ENCODE measurements around the gene NFKB2. TPM values are rescaled to one million over a fixed set of nuclear protein-coding genes. Genes with fewer than 3 reads are reported as not detected.

NFKB2 gene
- total RNA-seq, 2 donors from 2014 or later: 28.7 to 45.2 TPM

DNA sequence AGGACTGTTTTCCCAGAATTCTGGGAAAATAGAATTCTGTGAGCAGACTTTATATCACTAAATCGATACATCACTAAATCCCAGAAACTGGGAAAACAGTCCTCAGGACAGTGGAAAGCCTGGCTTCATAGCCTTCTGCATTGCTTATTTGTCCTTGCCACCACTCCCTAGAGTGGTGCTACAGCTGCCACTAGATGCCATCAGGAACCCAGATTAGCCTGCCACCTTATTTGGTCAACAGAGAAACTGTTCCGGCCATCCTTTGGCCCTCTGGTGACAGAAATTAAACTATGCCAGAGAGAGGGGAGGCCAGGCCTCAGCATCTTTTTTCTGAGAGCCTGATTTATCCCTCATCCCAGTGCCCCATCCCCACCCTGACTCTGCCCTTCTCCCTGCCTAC lies 19.6 kb upstream of the NFKB2 start:
- Histone ChIP-seq H3K4me1 (ENCODE audit: control insufficient read depth, insufficient read depth, low read length) (no peaks in the 10 kb centered on the region), H3K4me3 (ENCODE audit: low read length) (no peak overlapping the region), H3K36me3 (ENCODE audit: control insufficient read depth, insufficient read depth, low read length) (peaks cover 66% of the 10 kb centered on the region), H3K9ac (ENCODE audit: extremely low read depth, low read length, poor library complexity, severe bottlenecking) (no peak overlapping the region), H3K27me3 (ENCODE audit: control insufficient read depth, insufficient read depth, low read length, poor library complexity, severe bottlenecking) (no peaks in the 10 kb centered on the region), H3K9me3 (ENCODE audit: control insufficient read depth, low read length) (no peaks in the 10 kb centered on the region), H3K27ac (ENCODE audit: low read depth, low read length) (no peak overlapping the region)
- Mint-ChIP-seq H3K4me3 (no peak overlapping the region), H3K27ac (no peak overlapping the region), H3K4me1 (no peaks in the 10 kb centered on the region), H3K36me3 (ENCODE audit: low read depth) (peaks cover 60% of the 10 kb centered on the region), H3K27me3 (ENCODE audit: insufficient read depth) (no peaks in the 10 kb centered on the region), H3K9me3 (no peaks in the 10 kb centered on the region)
- DNase-seq: no peak
- 86 to 88% methylated on average over 2 of the region's 2 CpGs for WGBS, 2 experiments (ENCODE audit: insufficient coverage in 1 of 2, insufficient read length in 1 of 2)
- no peak for TF ChIP-seq CTCF (conservative IDR thresholded peaks at IDR 0.05)

- H3K9me3 Mint-ChIP-seq: no peaks in the 10 kb centered on the region
- no peaks in the 10 kb centered on the region for H3K4me1 Mint-ChIP-seq
- no peak overlapping the region for H3K27ac Mint-ChIP-seq
- 94 to 99% methylated on average over 10 to 12 of the region's 12 CpGs for WGBS, 2 experiments (ENCODE audit: insufficient coverage in 1 of 2, insufficient read length in 1 of 2)
- DNase-seq: no peak
- peaks cover 56% of the 10 kb centered on the region for H3K36me3 Mint-ChIP-seq (ENCODE audit: low read depth)
- H3K9me3 ChIP-seq (ENCODE audit: control insufficient read depth, low read length): no peaks in the 10 kb centered on the region
- H3K4me1 ChIP-seq (ENCODE audit: control insufficient read depth, insufficient read depth, low read length): no peaks in the 10 kb centered on the region
- no peaks in the 10 kb centered on the region for H3K27me3 Mint-ChIP-seq (ENCODE audit: insufficient read depth)
- no peaks in the 10 kb centered on the region for H3K27me3 ChIP-seq (ENCODE audit: control insufficient read depth, insufficient read depth, low read length, poor library complexity, severe bottlenecking)
- H3K4me3 ChIP-seq (ENCODE audit: low read length): no peak overlapping the region
- no peak for TF ChIP-seq CTCF (conservative IDR thresholded peaks at IDR 0.05)
- no peak overlapping the region for H3K4me3 Mint-ChIP-seq
- no peak overlapping the region for H3K9ac ChIP-seq (ENCODE audit: extremely low read depth, low read length, poor library complexity, severe bottlenecking)
- H3K36me3 ChIP-seq (ENCODE audit: control insufficient read depth, insufficient read depth, low read length): peaks cover 63% of the 10 kb centered on the region
- no peak overlapping the region for H3K27ac ChIP-seq (ENCODE audit: low read depth, low read length)
Measured at GRCh38 chr10:102376901-102377300, 18.6 kb upstream of the NFKB2 start.

DNA sequence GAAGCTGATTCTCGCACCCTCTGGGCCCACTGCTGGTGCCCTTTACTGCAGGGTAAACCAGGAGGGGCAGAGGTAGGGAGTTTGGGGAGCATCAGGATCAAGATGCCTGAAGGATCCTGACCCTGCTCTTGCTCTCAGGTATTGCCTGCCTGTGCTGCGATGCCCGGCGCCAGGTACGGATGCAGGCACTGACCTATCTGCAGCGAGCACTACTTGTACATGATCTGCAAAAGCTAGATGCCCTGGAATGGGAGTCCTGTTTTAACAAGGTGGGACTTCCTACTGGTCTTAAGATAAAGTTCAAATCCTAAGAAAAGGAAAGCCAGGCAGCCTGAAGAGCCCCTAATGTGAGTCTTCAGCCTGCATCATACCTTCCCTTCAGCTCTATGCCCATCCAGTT lies 16.1 kb upstream of the NFKB2 start:
- H3K9me3 Mint-ChIP-seq: no peaks in the 10 kb centered on the region
- Histone ChIP-seq H3K4me3 (ENCODE audit: low read length) (no peak overlapping the region), H3K9me3 (ENCODE audit: control insufficient read depth, low read length) (no peaks in the 10 kb centered on the region), H3K27me3 (ENCODE audit: control insufficient read depth, insufficient read depth, low read length, poor library complexity, severe bottlenecking) (no peaks in the 10 kb centered on the region), H3K4me1 (ENCODE audit: control insufficient read depth, insufficient read depth, low read length) (no peaks in the 10 kb centered on the region), H3K9ac (ENCODE audit: extremely low read depth, low read length, poor library complexity, severe bottlenecking) (no peak overlapping the region), H3K36me3 (ENCODE audit: control insufficient read depth, insufficient read depth, low read length) (peaks cover 45% of the 10 kb centered on the region), H3K27ac (ENCODE audit: low read depth, low read length) (no peak overlapping the region)
- H3K27ac Mint-ChIP-seq: no peak overlapping the region
- TF ChIP-seq CTCF (conservative IDR thresholded peaks at IDR 0.05): no peak
- DNase-seq: no peak
- no peaks in the 10 kb centered on the region for H3K27me3 Mint-ChIP-seq (ENCODE audit: insufficient read depth)
- no peak overlapping the region for H3K4me3 Mint-ChIP-seq
- peaks cover 44% of the 10 kb centered on the region for H3K36me3 Mint-ChIP-seq (ENCODE audit: low read depth)
- no peaks in the 10 kb centered on the region for H3K4me1 Mint-ChIP-seq
- 94 to 100% methylated on average over 6 of the region's 6 CpGs for WGBS, 2 experiments (ENCODE audit: insufficient coverage in 1 of 2, insufficient read length in 1 of 2)
